ENCODE data around the gene LRRC52.

LRRC52 gene

GRCh38 chr1:165565751-165566490 lies 22.1 kb downstream of the LRRC52 start:
- no peak for TF ChIP-seq FOXM1 (IDR thresholded peaks at IDR 0.05; ENCODE audit: borderline replicate concordance, low read depth)
- no peak for TF ChIP-seq EGR1 (IDR thresholded peaks at IDR 0.05)
- TF ChIP-seq YY1 (IDR thresholded peaks at IDR 0.05; ENCODE audit: low read depth) = no peak
- TF ChIP-seq CEBPB (IDR thresholded peaks at IDR 0.05) = no peak
- TF ChIP-seq REST (IDR thresholded peaks at IDR 0.05; ENCODE audit: low read depth) = no peak
- no peak for TF ChIP-seq TEAD4 (IDR thresholded peaks at IDR 0.05)
- TF ChIP-seq USF1 (IDR thresholded peaks at IDR 0.05) = no peak

GRCh38 chr1:165570078-165570477 lies 26.3 kb downstream of the LRRC52 start:
- TF ChIP-seq TAF1 (IDR thresholded peaks at IDR 0.05; ENCODE audit: low read depth) (no peak), FOXM1 (IDR thresholded peaks at IDR 0.05; ENCODE audit: borderline replicate concordance, low read depth) (no peak), ZBTB7A (IDR thresholded peaks at IDR 0.05; ENCODE audit: low read depth) (no peak), CEBPB (IDR thresholded peaks at IDR 0.05) (no peak), YY1 (IDR thresholded peaks at IDR 0.05; ENCODE audit: low read depth) (no peak), TCF12 (IDR thresholded peaks at IDR 0.05; ENCODE audit: low read depth) (no peak), USF1 (IDR thresholded peaks at IDR 0.05) (no peak), TEAD4 (IDR thresholded peaks at IDR 0.05) (no peak), RAD21 (IDR thresholded peaks at IDR 0.05; ENCODE audit: low read depth) (no peak)

GRCh38 chr1:165573787-165574186 lies 30.0 kb downstream of the LRRC52 start:
- TF ChIP-seq RAD21 (IDR thresholded peaks at IDR 0.05; ENCODE audit: low read depth) = no peak
- no peak for TF ChIP-seq TEAD4 (IDR thresholded peaks at IDR 0.05)
- no peak for TF ChIP-seq FOXM1 (IDR thresholded peaks at IDR 0.05; ENCODE audit: borderline replicate concordance, low read depth)
- no peak for TF ChIP-seq EGR1 (IDR thresholded peaks at IDR 0.05)
- no peak for TF ChIP-seq CREB1 (IDR thresholded peaks at IDR 0.05; ENCODE audit: low read depth)
- TF ChIP-seq REST (IDR thresholded peaks at IDR 0.05; ENCODE audit: low read depth) = no peak

GRCh38 chr1:165574295-165574694 lies 30.5 kb downstream of the LRRC52 start:
- TF ChIP-seq NFIC (IDR thresholded peaks at IDR 0.05) = no peak

GRCh38 chr1:165575468-165576099 lies 31.8 kb downstream of the LRRC52 start:
- TF ChIP-seq CREB1 (IDR thresholded peaks at IDR 0.05; ENCODE audit: low read depth) (no peak), YY1 (IDR thresholded peaks at IDR 0.05; ENCODE audit: low read depth) (no peak), RAD21 (IDR thresholded peaks at IDR 0.05; ENCODE audit: low read depth) (no peak), MAX (IDR thresholded peaks at IDR 0.05) (no peak), TEAD4 (IDR thresholded peaks at IDR 0.05) (no peak), USF1 (IDR thresholded peaks at IDR 0.05) (no peak), CEBPB (IDR thresholded peaks at IDR 0.05) (no peak), EP300 (IDR thresholded peaks at IDR 0.05; ENCODE audit: borderline replicate concordance) (no peak), EGR1 (IDR thresholded peaks at IDR 0.05) (no peak), REST (IDR thresholded peaks at IDR 0.05; ENCODE audit: low read depth) (no peak), FOXM1 (IDR thresholded peaks at IDR 0.05; ENCODE audit: borderline replicate concordance, low read depth) (no peak), TAF1 (IDR thresholded peaks at IDR 0.05; ENCODE audit: low read depth) (no peak), TCF12 (IDR thresholded peaks at IDR 0.05; ENCODE audit: low read depth) (no peak), NFIC (IDR thresholded peaks at IDR 0.05) (no peak), ZBTB7A (IDR thresholded peaks at IDR 0.05; ENCODE audit: low read depth) (no peak)
